Ishikawa (cell line): Measurements from ENCODE around the gene DVL3.

Experiments
- CEBPB ChIP-seq: IDR thresholded peaks from 2 replicates; pipeline ENCODE4 v1.6.1; 2012
- CREB1 ChIP-seq: IDR thresholded peaks from 2 replicates; pipeline ENCODE4 v1.6.1; 2012; ENCODE audit warnings: low read depth
- EGR1 ChIP-seq: IDR thresholded peaks from 2 replicates; pipeline ENCODE4 v1.6.1; 2012
- EP300 ChIP-seq: IDR thresholded peaks from 2 replicates; pipeline ENCODE4 v1.6.1; 2012; ENCODE audit warnings: borderline replicate concordance
- FOXM1 ChIP-seq: IDR thresholded peaks from 2 replicates; pipeline ENCODE4 v1.6.1; 2012; ENCODE audit warnings: low read depth, borderline replicate concordance
- NFIC ChIP-seq: IDR thresholded peaks from 2 replicates; pipeline ENCODE4 v1.6.1; 2012
- RAD21 ChIP-seq: IDR thresholded peaks from 2 replicates; pipeline ENCODE4 v1.6.1; 2012; ENCODE audit warnings: low read depth
- TAF1 ChIP-seq: IDR thresholded peaks from 2 replicates; pipeline ENCODE4 v1.6.1; 2012; ENCODE audit warnings: low read depth, mild to moderate bottlenecking
- TCF12 ChIP-seq: IDR thresholded peaks from 2 replicates; pipeline ENCODE4 v1.6.1; 2012; ENCODE audit warnings: low read depth
- TEAD4 ChIP-seq: IDR thresholded peaks from 2 replicates; pipeline ENCODE4 v1.6.1; 2012
- YY1 ChIP-seq: IDR thresholded peaks from 2 replicates; pipeline ENCODE4 v1.6.1; 2012; ENCODE audit warnings: low read depth
- ZBTB7A ChIP-seq: IDR thresholded peaks from 2 replicates; pipeline ENCODE4 v1.6.1; 2012; ENCODE audit warnings: low read depth
- TF ChIP-seq, protein P1 (sequence below): IDR thresholded peaks from 2 replicates; pipeline ENCODE4 v1.6.1; 2012; ENCODE audit warnings: low read depth, mild to moderate bottlenecking
- TF ChIP-seq, protein P2 (sequence below): IDR thresholded peaks from 2 replicates; pipeline ENCODE4 v1.6.1; 2012
- TF ChIP-seq, protein P3 (sequence below): IDR thresholded peaks from 2 replicates; pipeline ENCODE4 v1.6.1; 2012

The DVL3 gene

DNA sequence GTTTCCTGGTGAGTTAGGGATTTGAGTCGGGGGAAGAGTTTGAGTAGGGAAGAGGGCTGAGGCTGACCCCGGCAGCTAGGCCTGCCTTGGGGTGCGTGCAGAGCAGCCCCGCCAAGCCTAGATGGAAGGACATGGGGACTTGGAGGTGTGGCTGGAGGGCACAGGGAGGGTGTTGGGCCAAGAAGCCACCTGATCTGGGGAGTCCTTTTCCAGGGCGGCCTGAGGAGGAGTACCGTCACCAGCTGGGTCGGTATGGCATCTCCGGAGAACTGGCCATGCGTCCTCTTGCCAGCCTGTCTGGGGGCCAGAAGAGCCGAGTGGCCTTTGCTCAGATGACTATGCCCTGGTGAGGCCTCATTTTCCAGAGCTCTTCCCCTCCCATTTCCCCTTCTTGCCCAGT lies 37.7 kb downstream of the DVL3 start:
- TF ChIP-seq EGR1 (no peak), RAD21 (no peak), ZBTB7A (no peak), TCF12 (no peak), CREB1 (no peak), CEBPB (no peak)
- TF ChIP-seq, protein P1, sequence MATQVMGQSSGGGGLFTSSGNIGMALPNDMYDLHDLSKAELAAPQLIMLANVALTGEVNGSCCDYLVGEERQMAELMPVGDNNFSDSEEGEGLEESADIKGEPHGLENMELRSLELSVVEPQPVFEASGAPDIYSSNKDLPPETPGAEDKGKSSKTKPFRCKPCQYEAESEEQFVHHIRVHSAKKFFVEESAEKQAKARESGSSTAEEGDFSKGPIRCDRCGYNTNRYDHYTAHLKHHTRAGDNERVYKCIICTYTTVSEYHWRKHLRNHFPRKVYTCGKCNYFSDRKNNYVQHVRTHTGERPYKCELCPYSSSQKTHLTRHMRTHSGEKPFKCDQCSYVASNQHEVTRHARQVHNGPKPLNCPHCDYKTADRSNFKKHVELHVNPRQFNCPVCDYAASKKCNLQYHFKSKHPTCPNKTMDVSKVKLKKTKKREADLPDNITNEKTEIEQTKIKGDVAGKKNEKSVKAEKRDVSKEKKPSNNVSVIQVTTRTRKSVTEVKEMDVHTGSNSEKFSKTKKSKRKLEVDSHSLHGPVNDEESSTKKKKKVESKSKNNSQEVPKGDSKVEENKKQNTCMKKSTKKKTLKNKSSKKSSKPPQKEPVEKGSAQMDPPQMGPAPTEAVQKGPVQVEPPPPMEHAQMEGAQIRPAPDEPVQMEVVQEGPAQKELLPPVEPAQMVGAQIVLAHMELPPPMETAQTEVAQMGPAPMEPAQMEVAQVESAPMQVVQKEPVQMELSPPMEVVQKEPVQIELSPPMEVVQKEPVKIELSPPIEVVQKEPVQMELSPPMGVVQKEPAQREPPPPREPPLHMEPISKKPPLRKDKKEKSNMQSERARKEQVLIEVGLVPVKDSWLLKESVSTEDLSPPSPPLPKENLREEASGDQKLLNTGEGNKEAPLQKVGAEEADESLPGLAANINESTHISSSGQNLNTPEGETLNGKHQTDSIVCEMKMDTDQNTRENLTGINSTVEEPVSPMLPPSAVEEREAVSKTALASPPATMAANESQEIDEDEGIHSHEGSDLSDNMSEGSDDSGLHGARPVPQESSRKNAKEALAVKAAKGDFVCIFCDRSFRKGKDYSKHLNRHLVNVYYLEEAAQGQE: no peak
- TF ChIP-seq, protein P2, sequence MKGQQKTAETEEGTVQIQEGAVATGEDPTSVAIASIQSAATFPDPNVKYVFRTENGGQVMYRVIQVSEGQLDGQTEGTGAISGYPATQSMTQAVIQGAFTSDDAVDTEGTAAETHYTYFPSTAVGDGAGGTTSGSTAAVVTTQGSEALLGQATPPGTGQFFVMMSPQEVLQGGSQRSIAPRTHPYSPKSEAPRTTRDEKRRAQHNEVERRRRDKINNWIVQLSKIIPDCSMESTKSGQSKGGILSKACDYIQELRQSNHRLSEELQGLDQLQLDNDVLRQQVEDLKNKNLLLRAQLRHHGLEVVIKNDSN: no peak

DNA sequence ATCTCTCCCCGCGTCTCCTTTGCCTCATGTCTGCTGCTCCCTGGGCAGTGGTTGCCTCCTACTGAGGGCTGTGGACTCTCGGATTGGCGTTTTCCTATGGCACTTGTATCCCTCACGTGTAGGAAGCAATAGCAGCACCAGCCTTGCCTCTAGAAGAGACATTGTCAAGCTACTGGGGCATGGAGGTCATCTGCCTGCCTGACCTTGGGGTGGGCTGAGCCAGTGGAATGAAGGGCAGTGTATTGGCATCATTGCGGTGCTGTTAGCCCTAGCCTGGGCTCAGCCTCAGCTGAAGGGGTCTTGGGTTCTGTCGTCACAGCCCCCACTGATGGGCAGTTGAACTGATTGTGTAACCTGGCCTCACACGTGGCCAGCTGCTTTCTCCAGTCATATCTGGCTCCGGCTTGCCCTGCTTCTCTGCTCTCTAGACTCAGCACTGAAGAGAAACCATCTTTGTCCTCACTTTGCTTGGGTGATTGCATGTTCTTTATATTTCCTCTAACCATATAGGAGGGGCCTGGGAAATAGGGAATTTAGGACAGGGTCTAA lies 38.9 kb downstream of the DVL3 start:
- TF ChIP-seq TEAD4: no peak
- TF ChIP-seq, protein P3, sequence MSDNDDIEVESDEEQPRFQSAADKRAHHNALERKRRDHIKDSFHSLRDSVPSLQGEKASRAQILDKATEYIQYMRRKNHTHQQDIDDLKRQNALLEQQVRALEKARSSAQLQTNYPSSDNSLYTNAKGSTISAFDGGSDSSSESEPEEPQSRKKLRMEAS: no peak

DNA sequence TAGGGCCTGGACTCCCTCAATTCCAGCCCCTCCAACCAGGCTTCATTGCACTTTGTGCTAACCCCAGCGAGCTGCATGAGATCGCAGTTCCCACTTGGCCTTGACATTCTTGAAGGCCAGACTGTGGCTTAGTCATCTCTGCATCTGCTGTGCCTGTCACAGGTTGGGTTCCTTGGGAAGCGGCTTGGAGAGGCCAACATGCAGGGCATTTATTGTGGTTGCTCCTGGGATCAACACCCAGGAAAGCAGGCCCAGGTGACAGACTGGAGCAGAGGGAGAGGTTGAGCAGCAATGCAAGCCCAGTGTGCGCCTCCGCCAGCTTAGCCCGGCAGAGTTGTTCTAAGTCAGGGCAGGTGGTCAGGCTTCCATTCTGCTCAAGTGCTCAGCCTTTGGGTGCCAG lies 41.4 kb downstream of the DVL3 start:
- TF ChIP-seq, protein P3: no peak
- no peak for TF ChIP-seq TAF1
- TF ChIP-seq ZBTB7A: no peak
- TF ChIP-seq, protein P2: no peak
- TF ChIP-seq EGR1: no peak
- TF ChIP-seq TEAD4: no peak
- TF ChIP-seq RAD21: no peak
- TF ChIP-seq CREB1: no peak
- no peak for TF ChIP-seq TCF12
- TF ChIP-seq NFIC: no peak
- TF ChIP-seq FOXM1: no peak
- no peak for TF ChIP-seq EP300
- no peak for TF ChIP-seq CEBPB
- TF ChIP-seq, protein P1: no peak
- no peak for TF ChIP-seq YY1

DNA sequence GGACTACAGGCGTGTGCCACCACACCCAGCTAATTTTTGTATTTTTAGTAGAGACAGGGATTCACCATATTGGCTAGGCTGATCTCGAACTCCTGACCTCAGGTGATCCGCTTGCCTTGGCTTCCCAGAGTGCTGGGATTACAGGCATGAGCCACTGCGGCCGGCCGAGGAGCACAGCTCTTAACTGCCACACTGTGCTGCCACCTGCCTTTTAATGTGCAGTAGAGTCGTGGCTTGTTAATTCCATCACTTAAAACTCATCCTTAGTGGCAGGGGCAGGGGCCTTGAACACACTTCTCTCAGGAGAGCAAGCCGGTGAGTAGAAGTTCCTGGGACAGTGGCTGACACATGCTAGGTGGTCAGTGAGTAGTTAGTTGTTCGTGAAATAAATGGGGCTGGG lies 43.3 kb downstream of the DVL3 start:
- no peak for TF ChIP-seq EP300
- TF ChIP-seq, protein P1: no peak
- TF ChIP-seq CEBPB: no peak
- no peak for TF ChIP-seq TEAD4
- TF ChIP-seq CREB1: no peak
- no peak for TF ChIP-seq RAD21
- no peak for TF ChIP-seq TCF12
- TF ChIP-seq, protein P2: no peak
- no peak for TF ChIP-seq YY1
- TF ChIP-seq, protein P3: no peak
- TF ChIP-seq FOXM1: no peak
- TF ChIP-seq ZBTB7A: no peak
- no peak for TF ChIP-seq NFIC
- no peak for TF ChIP-seq TAF1
- no peak for TF ChIP-seq EGR1
